Measurements from ENCODE around the gene ENOPH1.

DNA sequence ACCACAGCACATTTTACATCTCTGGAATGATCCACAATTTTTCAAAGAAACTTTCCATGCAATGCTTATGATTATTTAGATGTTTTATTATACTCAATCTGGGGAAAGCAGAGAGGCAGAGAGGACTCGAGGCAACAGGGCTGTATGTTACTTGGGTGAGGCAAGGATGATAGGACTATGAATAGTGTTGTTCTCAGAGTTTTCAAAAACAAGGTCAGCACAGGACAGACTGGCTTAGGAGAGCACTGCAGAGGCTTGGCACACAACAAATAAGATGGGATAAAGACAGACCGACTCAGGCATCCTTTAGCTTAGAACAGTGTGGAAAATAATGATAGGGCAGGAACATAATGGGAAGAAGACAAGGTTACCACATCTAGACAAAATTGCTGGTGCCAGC is 66.0 kb downstream of the ENOPH1 start:
- no peak for TF ChIP-seq ZNF184 (tag by site-specific recombination; IDR thresholded peaks at IDR 0.05)
- no peak for TF ChIP-seq ZNF530 (tag by site-specific recombination; IDR thresholded peaks at IDR 0.05; ENCODE audit: low read depth)
- TF ChIP-seq, protein P1, sequence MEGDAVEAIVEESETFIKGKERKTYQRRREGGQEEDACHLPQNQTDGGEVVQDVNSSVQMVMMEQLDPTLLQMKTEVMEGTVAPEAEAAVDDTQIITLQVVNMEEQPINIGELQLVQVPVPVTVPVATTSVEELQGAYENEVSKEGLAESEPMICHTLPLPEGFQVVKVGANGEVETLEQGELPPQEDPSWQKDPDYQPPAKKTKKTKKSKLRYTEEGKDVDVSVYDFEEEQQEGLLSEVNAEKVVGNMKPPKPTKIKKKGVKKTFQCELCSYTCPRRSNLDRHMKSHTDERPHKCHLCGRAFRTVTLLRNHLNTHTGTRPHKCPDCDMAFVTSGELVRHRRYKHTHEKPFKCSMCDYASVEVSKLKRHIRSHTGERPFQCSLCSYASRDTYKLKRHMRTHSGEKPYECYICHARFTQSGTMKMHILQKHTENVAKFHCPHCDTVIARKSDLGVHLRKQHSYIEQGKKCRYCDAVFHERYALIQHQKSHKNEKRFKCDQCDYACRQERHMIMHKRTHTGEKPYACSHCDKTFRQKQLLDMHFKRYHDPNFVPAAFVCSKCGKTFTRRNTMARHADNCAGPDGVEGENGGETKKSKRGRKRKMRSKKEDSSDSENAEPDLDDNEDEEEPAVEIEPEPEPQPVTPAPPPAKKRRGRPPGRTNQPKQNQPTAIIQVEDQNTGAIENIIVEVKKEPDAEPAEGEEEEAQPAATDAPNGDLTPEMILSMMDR (tag by site-specific recombination; IDR thresholded peaks at IDR 0.05), result no peak
- TF ChIP-seq, protein P2, sequence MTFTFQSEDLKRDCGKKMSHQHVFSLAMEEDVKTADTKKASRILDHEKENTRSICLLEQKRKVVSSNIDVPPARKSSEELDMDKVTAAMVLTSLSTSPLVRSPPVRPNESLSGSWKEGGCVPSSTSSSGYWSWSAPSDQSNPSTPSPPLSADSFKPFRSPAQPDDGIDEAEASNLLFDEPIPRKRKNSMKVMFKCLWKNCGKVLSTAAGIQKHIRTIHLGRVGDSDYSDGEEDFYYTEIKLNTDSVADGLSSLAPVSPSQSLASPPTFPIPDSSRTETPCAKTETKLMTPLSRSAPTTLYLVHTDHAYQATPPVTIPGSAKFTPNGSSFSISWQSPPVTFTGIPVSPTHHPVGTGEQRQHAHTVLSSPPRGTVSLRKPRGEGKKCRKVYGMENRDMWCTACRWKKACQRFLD (tag by site-specific recombination; IDR thresholded peaks at IDR 0.05), result no peak
- TF ChIP-seq, protein P3, sequence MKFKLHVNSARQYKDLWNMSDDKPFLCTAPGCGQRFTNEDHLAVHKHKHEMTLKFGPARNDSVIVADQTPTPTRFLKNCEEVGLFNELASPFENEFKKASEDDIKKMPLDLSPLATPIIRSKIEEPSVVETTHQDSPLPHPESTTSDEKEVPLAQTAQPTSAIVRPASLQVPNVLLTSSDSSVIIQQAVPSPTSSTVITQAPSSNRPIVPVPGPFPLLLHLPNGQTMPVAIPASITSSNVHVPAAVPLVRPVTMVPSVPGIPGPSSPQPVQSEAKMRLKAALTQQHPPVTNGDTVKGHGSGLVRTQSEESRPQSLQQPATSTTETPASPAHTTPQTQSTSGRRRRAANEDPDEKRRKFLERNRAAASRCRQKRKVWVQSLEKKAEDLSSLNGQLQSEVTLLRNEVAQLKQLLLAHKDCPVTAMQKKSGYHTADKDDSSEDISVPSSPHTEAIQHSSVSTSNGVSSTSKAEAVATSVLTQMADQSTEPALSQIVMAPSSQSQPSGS (tag by site-specific recombination; IDR thresholded peaks at IDR 0.05; ENCODE audit: low read depth), result no peak
- TF ChIP-seq, protein P4, sequence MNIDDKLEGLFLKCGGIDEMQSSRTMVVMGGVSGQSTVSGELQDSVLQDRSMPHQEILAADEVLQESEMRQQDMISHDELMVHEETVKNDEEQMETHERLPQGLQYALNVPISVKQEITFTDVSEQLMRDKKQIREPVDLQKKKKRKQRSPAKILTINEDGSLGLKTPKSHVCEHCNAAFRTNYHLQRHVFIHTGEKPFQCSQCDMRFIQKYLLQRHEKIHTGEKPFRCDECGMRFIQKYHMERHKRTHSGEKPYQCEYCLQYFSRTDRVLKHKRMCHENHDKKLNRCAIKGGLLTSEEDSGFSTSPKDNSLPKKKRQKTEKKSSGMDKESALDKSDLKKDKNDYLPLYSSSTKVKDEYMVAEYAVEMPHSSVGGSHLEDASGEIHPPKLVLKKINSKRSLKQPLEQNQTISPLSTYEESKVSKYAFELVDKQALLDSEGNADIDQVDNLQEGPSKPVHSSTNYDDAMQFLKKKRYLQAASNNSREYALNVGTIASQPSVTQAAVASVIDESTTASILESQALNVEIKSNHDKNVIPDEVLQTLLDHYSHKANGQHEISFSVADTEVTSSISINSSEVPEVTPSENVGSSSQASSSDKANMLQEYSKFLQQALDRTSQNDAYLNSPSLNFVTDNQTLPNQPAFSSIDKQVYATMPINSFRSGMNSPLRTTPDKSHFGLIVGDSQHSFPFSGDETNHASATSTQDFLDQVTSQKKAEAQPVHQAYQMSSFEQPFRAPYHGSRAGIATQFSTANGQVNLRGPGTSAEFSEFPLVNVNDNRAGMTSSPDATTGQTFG (tag by site-specific recombination; IDR thresholded peaks at IDR 0.05; ENCODE audit: borderline replicate concordance), result no peak
- TF ChIP-seq YY1 (tag by site-specific recombination; IDR thresholded peaks at IDR 0.05), result no peak
- TF ChIP-seq, protein P5, sequence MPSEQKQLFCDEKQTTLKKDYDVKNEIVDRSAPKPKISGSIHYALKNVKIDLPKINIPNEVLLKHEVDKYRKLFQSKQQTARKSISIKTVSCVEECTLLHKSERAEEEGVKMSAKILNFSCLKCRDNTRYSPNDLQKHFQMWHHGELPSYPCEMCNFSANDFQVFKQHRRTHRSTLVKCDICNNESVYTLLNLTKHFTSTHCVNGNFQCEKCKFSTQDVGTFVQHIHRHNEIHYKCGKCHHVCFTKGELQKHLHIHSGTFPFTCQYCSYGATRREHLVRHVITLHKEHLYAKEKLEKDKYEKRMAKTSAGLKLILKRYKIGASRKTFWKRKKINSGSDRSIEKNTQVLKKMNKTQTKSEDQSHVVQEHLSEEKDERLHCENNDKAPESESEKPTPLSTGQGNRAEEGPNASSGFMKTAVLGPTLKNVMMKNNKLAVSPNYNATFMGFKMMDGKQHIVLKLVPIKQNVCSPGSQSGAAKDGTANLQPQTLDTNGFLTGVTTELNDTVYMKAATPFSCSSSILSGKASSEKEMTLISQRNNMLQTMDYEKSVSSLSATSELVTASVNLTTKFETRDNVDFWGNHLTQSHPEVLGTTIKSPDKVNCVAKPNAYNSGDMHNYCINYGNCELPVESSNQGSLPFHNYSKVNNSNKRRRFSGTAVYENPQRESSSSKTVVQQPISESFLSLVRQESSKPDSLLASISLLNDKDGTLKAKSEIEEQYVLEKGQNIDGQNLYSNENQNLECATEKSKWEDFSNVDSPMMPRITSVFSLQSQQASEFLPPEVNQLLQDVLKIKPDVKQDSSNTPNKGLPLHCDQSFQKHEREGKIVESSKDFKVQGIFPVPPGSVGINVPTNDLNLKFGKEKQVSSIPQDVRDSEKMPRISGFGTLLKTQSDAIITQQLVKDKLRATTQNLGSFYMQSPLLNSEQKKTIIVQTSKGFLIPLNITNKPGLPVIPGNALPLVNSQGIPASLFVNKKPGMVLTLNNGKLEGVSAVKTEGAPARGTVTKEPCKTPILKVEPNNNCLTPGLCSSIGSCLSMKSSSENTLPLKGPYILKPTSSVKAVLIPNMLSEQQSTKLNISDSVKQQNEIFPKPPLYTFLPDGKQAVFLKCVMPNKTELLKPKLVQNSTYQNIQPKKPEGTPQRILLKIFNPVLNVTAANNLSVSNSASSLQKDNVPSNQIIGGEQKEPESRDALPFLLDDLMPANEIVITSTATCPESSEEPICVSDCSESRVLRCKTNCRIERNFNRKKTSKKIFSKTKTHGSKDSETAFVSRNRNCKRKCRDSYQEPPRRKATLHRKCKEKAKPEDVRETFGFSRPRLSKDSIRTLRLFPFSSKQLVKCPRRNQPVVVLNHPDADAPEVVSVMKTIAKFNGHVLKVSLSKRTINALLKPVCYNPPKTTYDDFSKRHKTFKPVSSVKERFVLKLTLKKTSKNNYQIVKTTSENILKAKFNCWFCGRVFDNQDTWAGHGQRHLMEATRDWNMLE (tag by site-specific recombination; conservative IDR thresholded peaks at IDR 0.05; ENCODE audit: low read depth), result no peak
- TF ChIP-seq ZNF777 (tag by site-specific recombination; IDR thresholded peaks at IDR 0.05; ENCODE audit: borderline replicate concordance), result no peak
- no peak for TF ChIP-seq ZNF324 (tag by site-specific recombination; IDR thresholded peaks at IDR 0.05)
- TF ChIP-seq, protein P6, sequence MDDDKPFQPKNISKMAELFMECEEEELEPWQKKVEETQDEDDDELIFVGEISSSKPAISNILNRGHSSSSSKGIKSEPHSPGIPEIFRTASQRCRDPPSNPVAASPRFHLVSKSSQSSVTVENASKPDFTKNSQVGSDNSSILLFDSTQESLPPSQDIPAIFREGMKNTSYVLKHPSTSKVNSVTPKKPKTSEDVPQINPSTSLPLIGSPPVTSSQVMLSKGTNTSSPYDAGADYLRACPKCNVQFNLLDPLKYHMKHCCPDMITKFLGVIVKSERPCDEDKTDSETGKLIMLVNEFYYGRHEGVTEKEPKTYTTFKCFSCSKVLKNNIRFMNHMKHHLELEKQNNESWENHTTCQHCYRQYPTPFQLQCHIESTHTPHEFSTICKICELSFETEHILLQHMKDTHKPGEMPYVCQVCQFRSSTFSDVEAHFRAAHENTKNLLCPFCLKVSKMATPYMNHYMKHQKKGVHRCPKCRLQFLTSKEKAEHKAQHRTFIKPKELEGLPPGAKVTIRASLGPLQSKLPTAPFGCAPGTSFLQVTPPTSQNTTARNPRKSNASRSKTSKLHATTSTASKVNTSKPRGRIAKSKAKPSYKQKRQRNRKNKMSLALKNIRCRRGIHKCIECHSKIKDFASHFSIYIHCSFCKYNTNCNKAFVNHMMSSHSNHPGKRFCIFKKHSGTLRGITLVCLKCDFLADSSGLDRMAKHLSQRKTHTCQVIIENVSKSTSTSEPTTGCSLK (tag by site-specific recombination; IDR thresholded peaks at IDR 0.05), result no peak

Measured in HEK293 (cell line).